Activated T-cell treated with anti-CD3 and anti-CD28 coated beads, Interleukin-2, amount 50 U/mL, for 48 hours (primary cell): Measurements from ENCODE around the gene VSIG4.

Experiments used
- DNase-seq, 2 experiments: peaks; one replicate each; pipeline ENCODE4 v3.0.0-alpha.2; 2020

The VSIG4 gene

GRCh38 chrX:66023385-66024091 is 16.3 kb downstream of the VSIG4 start:
- DNase-seq: no peak

DNA sequence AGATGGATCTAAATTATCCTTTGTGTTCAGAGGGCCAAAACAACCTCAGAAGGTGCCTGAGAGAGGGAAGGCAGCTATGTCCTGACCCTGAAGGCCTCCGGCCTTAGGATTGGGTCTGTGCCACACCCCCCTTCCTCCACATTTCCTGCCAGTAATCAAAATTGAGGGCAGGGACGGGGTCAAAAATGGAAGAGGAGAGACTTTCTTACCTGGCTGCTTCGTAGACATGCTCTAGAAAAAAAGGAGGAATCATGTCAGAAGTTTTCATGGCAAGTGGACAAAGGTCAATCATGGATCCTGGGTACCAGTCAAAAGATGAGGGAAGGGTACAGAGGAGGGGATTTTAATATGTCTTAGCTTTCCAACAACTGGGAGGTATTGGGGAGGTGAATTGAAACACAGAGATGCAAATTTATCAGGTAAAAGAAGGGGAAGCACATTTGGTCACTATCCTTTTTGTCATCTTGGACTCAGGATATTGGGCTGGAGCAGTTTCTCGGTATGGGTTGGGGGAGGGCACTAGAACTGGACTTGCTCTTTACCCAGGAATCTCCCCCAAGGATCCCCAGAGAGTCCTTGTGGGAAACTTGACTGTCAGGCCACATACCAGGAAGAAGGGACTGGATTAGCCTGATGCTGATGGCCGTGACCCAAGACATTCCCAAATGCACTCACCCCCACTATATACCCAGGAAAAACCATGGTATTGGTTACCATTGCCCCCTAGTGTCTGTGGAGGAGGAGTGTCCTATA is 17.1 kb downstream of the VSIG4 start:
- DNase-seq: no peak

- no peak for DNase-seq
Observed at GRCh38 chrX:66021765-66022631, 17.9 kb downstream of the VSIG4 start.

- DNase-seq: no peak
Observed at GRCh38 chrX:66021401-66021764, 18.5 kb downstream of the VSIG4 start.

GRCh38 chrX:66020631-66021334 is 19.1 kb downstream of the VSIG4 start:
- no peak for DNase-seq

- DNase-seq: no peak
Observed at GRCh38 chrX:66019974-66020373, 19.9 kb downstream of the VSIG4 start.

- no peak for DNase-seq
Observed at GRCh38 chrX:66019310-66019652, 20.6 kb downstream of the VSIG4 start.

GRCh38 chrX:66018585-66019309 is 21.1 kb downstream of the VSIG4 start:
- no peak for DNase-seq

- DNase-seq: no peak
Observed at GRCh38 chrX:66017659-66018170, 22.2 kb downstream of the VSIG4 start.

- no peak for DNase-seq
Observed at GRCh38 chrX:66016905-66017658, 22.8 kb downstream of the VSIG4 start.

DNA sequence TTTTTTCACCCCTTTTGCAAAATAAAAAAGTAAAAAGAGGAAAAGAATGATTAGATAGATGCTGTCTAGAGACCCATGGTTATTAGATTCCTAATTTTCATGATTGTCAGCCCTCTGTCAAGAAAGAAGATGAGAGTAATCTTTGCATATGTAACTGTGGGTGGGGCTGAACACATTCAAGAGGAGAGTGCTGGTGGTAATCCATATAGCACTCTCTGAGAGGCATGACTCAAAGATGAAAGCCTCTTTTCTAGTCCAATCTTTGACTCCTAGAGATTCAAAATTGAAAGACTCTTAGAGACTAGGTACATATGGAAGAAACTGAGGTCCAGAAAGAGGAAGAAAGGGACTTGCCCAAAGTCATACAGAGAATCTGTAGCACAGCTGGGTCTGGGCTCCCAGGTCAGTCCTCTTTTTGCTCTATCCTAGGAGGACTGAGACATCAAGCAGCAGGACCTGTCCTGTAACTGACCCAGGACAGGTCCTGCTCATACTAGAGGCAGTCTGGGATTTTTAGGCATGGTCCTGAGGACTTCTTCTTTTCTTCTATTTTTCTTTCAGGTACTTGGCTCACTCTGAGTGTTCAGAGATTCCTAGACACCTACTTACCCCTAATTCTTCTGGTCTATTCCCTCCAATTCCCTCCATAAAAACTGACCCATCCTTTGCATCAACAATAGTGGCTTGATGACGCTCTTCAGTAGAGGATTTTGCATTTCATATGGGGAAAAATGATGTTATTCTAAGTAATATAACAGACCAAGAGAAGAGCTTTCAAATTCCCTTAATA is 23.8 kb downstream of the VSIG4 start:
- no peak for DNase-seq

- DNase-seq: no peak
Observed at GRCh38 chrX:66015152-66015831, 24.6 kb downstream of the VSIG4 start.

- no peak for DNase-seq
Observed at GRCh38 chrX:66014556-66014955, 25.3 kb downstream of the VSIG4 start.

DNA sequence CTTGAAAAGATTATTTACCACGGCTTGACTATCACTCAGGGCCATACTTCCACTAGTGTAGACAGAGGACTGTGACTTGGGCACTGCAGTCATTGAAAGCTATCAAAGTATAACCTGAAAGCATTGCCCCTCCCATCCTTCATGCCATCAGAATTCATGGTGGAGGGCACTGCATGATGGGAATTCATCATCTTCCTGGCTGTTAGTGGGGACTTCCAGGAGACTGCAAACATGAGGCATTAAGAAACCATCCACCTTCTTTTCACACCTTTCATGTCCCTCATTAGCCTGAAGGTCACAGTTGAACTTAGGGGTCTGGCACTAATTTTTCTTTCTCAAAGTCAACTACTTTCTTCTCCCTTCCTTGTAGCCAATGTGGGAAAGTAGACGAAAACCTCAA is 25.8 kb downstream of the VSIG4 start:
- no peak for DNase-seq

GRCh38 chrX:66013194-66013816 is 26.6 kb downstream of the VSIG4 start:
- DNase-seq: no peak

DNA sequence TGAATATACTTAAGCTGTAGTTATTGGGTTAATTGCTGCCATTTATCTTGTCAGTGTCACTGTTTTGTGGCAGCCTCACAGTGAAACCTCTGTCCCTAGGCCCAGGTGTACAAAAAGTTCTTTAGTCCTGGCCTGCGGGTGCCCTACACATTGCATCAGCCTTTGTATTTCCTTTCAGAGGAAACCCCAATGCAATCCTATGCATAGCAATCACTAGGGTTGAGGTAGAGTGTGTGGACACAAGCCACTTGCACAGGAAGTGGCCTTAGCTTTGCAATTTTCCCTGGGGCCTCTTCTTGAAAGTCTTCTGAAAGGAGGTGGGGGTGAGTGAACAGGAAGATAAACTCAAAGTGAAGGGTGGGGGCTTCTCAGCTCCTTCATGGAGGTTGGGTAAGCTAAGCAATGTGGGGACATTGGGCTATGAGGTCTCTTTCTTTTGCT is 27.8 kb downstream of the VSIG4 start:
- DNase-seq: no peak

GRCh38 chrX:66009231-66009845 is 30.5 kb downstream of the VSIG4 start:
- no peak for DNase-seq

DNA sequence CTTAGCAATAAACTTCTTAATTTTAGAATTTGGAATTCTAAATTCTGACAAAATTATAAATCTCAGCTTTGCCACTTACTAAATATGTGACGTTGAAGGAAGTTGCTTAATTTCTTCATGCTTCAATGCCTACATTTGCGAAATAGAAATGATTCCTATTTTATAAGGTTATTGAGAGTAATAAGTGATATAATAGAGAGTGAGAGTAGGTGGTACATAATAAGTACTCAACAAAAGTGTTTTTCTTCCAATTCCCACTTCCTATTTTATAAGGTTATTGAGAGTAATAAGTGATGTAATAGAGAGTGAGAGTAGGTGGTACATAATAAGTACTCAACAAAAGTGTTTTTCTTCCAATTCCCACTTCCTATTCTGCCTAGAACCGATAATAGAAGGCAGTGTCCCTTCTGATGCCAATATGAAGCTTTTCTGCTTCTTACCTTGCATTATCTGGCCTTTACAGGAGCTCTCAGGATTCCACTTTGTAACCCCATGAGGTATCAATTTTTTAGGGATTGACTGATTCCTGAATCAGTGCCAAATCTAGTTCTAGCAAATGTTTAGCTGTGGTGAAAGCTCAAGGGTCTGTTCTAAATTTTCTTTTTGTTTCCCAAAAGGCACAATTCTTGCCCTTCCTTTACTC is 31.4 kb downstream of the VSIG4 start:
- no peak for DNase-seq
